ENCODE measurements around the gene MKKS. TPM values are rescaled to one million over a fixed set of nuclear protein-coding genes. Genes with fewer than 3 reads are reported as not detected.

MKKS gene
- total RNA-seq, 1 experiment from 2014 or later = 19.9 TPM

GRCh38 chr20:10376270-10377075 is 57.5 kb downstream of the MKKS start (continued):
- no peak for TF ChIP-seq ELF1 (IDR thresholded peaks at IDR 0.05; ENCODE audit: borderline replicate concordance, low read depth)
- TF ChIP-seq ZBTB33 (IDR thresholded peaks at IDR 0.05; ENCODE audit: extremely low read depth, insufficient replicate concordance, low read length) = no peak
- no peak for TF ChIP-seq ZFX (IDR thresholded peaks at IDR 0.05)
- TF ChIP-seq FOSL1 (IDR thresholded peaks at IDR 0.05; ENCODE audit: low read depth) = no peak
- no peak for TF ChIP-seq EZH2 (IDR thresholded peaks at IDR 0.05)
- TF ChIP-seq RAD21 (IDR thresholded peaks at IDR 0.05; ENCODE audit: low read depth) = no peak

GRCh38 chr20:10375191-10375590 is 58.8 kb downstream of the MKKS start:
- no peak for TF ChIP-seq SP1 (IDR thresholded peaks at IDR 0.05; ENCODE audit: low read depth)
- TF ChIP-seq CEBPB (IDR thresholded peaks at IDR 0.05; ENCODE audit: low read depth) = no peak
- no peak for TF ChIP-seq FOSL1 (IDR thresholded peaks at IDR 0.05; ENCODE audit: low read depth)
- TF ChIP-seq CTCF (IDR thresholded peaks at IDR 0.05 in 2 of 3, conservative IDR thresholded peaks at IDR 0.05 in 1 of 3; ENCODE audit: borderline replicate concordance in 1 of 3, insufficient read depth in 1 of 3, low read depth in 2 of 3, low read length in 2 of 3) = no peak
- no peak for TF ChIP-seq EZH2phosphoT487 (IDR thresholded peaks at IDR 0.05; ENCODE audit: borderline replicate concordance)
- no peak for TF ChIP-seq TCF7L2 (IDR thresholded peaks at IDR 0.05; ENCODE audit: borderline replicate concordance, extremely low read depth, insufficient read depth, insufficient read length)
- TF ChIP-seq ZBTB33 (IDR thresholded peaks at IDR 0.05; ENCODE audit: extremely low read depth, insufficient replicate concordance, low read length) = no peak
- no peak for TF ChIP-seq SRF (IDR thresholded peaks at IDR 0.05; ENCODE audit: low read depth)
- no peak for TF ChIP-seq POLR2A (IDR thresholded peaks at IDR 0.05; ENCODE audit: borderline replicate concordance, extremely low read depth, insufficient read depth, insufficient read length)
- no peak for TF ChIP-seq CBX3 (IDR thresholded peaks at IDR 0.05; ENCODE audit: low read depth)
- TF ChIP-seq POLR2AphosphoS5 (IDR thresholded peaks at IDR 0.05; ENCODE audit: low read depth, low read length) = no peak
- TF ChIP-seq JUND (IDR thresholded peaks at IDR 0.05) = no peak
- TF ChIP-seq ZFX (IDR thresholded peaks at IDR 0.05) = no peak
- TF ChIP-seq MAX (IDR thresholded peaks at IDR 0.05) = no peak
- TF ChIP-seq ZNF274 (IDR thresholded peaks at IDR 0.05; ENCODE audit: low read depth, low read length) = no peak
- TF ChIP-seq EZH2 (IDR thresholded peaks at IDR 0.05) = no peak
- no peak overlapping the region for H3K4me2 ChIP-seq (ENCODE audit: low read length)
- ATAC-seq (no peak), DNase-seq (ENCODE audit: low read depth, low spot score) (no peak)
- ChIA-PET POLR2A (no interaction called here), CTCF (no interaction called here), RAD21 (ENCODE audit: low non-redundant PET in 1 of 2, low total read pairs in 2 of 2, uncharacterized antibody in 2 of 2, unreplicated experiment in 2 of 2) (no interaction called here)
- H3K9me2 ChIP-seq (ENCODE audit: insufficient read depth) = no peaks in the 10 kb centered on the region
- no peak overlapping the region for H3K4me3 ChIP-seq (replicated peaks in 1 of 2; ENCODE audit: low read depth in 1 of 2, low read length in 2 of 2)
- BruUV-seq (replicated peaks) = no TSS peak
- no peaks in the 10 kb centered on the region for H4K20me1 ChIP-seq (ENCODE audit: insufficient read depth)
- H3K36me3 ChIP-seq (ENCODE audit: control insufficient read depth in 1 of 2, insufficient read depth in 2 of 2, low read length in 2 of 2) = no peaks in the 10 kb centered on the region
- no peaks in the 10 kb centered on the region; the same call in 1 of the 2 replicates for H3K27me3 ChIP-seq (ENCODE audit: insufficient read depth, low read length)
- H2AFZ ChIP-seq (ENCODE audit: low read depth, low read length, poor library complexity, severe bottlenecking) = no peak overlapping the region
- intact Hi-C loops (cut with micrococcal nuclease) = no loop called here
- H3K9me3 ChIP-seq (ENCODE audit: control insufficient read depth in 1 of 2, insufficient read depth in 1 of 2, low read depth in 1 of 2, low read length in 2 of 2) = no peaks in the 10 kb centered on the region
- H3K79me2 ChIP-seq (ENCODE audit: insufficient read depth, low read length) = no peaks in the 10 kb centered on the region
- H3K9ac ChIP-seq (ENCODE audit: low read length) = no peak overlapping the region
- no peaks in the 10 kb centered on the region for H3K4me1 ChIP-seq (ENCODE audit: control insufficient read depth in 1 of 2, insufficient read depth in 2 of 2, low read length in 2 of 2)
- H3K27ac ChIP-seq (ENCODE audit: low read depth, low read length) = no peak overlapping the region

Measured in HCT116 (cell line).